Medulla oblongata (tissue), 1 donor: Measurements from ENCODE around the gene NINJ2.
"Not testable (repeated sequence)": the region's sequence is repeated elsewhere in the genome, so short reads cannot be mapped to it uniquely, and the experiment has no call there.

Experiments
- DNase-seq: peaks from one replicate; pipeline ENCODE4 v3.0.0-alpha.2; 2015; ENCODE audit errors: extremely low spot score

The NINJ2 gene

GRCh38 chr12:663293-663871, at the start of gene NINJ2:
Gene NINJ2 (minus strand): TSS chr12:663445. CDS start chr12:663360, 85 bp downstream.
- peak; percentile 57 for DNase-seq

DNA sequence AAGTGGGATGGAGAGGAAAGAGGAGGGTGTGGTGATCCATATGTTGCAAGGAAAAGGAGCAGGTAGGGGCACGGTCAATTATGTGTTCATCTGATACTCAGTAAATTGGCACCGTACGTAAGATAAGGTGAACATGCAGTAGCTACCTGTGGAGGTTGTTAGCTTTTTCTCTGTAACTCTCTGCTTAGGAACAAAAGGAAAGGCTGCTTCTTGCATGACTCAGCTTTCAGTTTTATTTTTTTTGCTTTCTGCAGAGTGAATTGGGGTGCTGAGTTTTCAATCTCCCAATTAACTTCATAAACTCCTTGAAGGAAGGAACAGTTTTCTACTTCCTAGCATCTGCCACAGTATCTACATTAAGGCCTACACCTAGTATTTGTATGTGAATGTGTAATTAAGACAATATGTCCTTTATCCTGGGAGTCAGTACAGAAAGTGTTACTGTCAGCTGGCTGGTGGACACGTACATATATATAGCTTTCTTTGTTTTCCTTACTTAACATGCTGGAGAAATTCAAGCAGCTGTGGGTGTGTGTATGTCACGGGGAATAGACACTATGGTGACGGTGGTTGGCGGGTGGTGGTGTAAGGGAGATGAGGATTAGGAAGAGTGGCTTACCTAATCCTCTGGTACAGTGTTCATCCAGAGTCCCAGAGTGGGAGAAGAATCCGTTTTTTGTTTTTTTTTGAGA, 49.1 kb upstream of the NINJ2 start:
- peak; percentile 72 for DNase-seq

DNA sequence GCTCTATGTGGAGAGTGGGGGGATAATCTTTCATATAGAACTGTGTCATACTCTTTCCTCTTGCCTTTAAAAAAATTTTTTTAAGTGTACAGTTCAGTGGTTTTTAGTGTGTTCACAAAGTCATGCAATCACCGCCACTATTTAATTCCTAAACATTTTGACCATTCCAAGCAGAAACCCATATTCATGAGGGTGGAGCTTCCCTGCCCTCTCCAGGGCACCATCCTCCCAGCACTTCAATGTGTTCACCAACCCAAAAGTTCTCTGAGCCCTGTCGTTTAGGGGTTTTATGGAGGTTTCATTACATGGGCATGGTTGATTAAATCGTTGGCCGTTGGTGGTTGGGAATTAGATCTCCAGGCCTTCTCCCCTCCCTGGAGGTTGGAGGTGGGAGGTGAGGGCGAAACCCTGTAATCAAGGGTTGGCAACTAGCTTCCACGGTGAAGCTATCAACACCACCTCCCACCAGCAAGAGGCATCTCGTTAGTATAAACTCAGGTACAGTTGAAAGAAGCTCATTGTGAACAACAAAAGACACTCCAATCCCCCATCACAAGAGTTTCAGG, 46.3 kb upstream of the NINJ2 start:
- DNase-seq, result no peak

DNA sequence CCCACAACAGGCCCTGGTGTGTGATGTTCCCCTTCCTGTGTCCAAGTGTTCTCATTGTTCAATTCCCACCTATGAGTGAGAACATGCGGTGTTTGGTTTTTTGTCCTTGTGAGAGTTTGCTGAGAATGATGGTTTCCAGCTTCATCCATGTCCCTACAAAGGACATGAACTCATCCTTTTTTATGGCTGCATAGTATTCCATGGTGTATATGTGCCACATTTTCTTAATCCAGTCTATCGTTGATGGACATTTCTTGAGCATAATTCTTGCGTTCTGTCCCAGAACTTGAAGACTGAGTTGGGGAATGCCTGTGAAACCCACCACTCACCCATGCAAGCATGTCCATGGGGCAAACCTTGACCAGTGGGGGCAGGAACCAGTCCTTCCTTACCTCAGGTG, 44.8 kb upstream of the NINJ2 start:
- not testable (repeated sequence) for DNase-seq

DNA sequence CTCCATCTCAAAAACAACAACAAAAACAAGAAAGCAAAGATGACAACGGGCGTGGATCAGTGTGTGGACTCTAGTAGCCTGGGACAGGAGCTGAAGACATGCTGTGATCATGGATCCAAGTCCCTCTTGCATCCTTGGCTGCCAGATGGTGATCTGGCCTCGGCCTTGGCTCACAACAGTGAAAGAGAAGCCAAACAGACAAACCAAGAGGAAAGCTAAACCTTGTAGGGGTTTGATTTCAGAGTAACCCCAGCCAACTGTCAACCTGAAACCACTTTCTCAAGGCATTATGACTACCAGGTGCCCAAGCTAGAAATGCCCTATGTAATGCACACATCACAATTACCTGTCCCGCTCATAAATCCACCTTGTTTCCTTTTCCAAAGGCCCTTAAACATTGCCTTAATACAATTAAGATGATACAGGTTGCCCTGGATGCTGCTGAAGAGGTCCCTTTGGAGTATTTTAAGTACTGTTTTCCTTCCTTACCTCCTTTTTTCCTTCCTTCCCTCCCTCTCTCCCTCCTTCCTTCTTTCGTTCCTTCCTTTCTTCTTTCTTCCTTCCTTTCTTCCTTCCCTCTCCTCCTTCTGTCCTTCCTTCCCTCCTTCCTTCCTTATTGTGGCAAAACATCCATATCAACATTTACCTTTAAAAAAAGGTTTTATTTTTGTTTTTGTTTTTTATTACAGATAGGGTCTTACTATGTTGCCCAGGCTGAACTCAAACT, 41.4 kb upstream of the NINJ2 start:
- no peak for DNase-seq

DNA sequence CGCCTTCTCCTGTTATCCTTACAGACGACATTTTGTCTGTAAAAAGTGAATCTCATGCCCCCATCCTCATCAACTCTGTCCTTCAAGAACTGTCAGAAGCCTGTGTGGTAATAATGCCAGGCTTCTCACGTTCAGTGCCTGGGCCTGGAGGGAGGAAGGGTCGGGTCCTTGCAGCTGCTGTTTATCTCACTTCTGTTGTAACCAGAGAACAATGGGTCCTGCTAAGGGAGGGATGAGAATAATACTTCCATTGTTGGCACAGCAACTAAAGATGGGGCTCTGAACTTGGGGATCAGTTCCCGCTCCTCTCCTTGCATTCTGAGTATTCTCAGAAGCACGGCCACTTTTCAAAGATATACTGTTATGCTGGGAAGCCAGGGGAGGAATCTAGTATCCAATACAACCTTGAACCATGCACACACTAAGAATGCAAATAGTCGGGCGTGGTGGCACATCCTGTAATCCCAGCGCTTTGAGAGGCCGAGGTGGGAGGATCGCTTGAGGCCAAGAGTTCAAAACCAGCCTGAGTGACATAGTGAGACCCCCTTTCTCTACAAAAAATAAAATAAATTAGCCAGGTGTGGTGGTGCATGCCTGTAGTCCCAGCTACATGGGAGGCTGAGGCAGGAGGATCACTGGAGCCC, 38.8 kb upstream of the NINJ2 start:
- DNase-seq, result peak; percentile 92

DNA sequence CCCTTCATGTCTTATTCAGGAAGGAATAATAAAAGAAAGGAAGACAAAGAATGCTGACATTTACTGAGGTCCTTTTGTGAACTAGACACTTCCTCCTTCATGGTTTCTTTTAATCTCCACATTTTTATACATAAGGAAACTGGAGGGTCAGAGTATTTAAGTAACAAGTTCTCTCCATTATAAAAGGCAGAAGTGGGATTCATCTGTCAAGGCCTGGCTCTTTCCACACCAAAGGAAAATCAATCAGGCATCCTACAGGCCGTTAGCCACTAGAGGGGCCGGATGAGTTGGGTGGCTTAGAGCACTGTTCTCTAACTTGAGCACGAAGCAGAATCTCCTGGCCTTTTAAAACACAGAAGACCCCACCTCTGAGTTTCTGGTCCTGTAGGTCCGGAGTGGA, 36.8 kb upstream of the NINJ2 start:
- no peak for DNase-seq

DNA sequence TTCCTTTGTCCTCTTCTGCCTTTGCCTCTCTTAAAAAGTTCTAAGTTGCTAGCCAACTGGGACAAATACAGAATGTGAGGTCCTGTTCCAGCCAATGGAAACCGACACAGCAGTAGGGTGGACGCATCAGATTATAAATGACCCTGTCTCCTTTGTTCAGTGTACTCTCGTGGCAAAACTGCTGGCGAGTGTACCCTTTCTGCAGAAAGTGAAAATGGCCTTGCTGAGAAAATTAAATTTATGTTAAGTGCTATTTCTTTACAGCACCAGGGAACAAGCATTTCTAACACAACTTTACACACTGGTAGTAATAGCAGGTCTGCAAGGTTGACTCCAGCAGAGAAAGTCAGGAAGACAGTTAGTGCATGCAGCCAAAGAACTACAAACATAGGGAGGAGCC, 35.0 kb upstream of the NINJ2 start:
- not testable (repeated sequence) for DNase-seq

- no peak for DNase-seq
Observed at GRCh38 chr12:697481-697880, 34.2 kb upstream of the NINJ2 start.

GRCh38 chr12:694734-695503, 31.7 kb upstream of the NINJ2 start:
- peak; percentile 59 for DNase-seq

DNA sequence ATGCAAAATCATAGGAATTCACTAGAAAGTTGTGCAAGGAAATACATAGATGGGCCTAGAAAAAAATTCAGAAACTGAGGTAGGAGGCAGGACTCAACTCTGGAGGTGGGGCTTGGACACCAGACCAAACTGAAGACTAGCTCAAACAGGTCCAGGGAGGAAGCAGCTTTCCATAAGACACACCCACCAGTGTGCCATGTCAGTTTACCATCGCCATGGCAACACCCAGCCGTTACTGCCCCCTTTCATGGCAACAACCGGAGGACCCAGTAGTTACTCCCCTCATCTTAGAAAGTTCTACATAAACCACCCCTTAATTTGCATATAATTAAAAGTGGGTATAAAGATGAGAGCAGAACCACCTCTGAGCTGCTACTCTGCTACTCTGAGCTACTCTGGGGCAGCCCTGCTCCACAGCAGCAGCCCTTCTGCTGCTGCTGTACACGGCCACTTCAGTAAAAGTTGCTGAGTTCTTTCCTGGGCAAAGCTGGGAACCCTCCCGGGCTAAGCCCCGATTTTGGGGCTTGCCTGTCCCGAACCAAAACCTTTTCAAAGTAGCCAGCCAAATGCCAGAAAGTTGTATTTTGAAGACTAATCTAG, 30.8 kb upstream of the NINJ2 start:
- DNase-seq, result no peak

- DNase-seq, result no peak
Observed at GRCh38 chr12:692274-692673, 29.0 kb upstream of the NINJ2 start.

DNA sequence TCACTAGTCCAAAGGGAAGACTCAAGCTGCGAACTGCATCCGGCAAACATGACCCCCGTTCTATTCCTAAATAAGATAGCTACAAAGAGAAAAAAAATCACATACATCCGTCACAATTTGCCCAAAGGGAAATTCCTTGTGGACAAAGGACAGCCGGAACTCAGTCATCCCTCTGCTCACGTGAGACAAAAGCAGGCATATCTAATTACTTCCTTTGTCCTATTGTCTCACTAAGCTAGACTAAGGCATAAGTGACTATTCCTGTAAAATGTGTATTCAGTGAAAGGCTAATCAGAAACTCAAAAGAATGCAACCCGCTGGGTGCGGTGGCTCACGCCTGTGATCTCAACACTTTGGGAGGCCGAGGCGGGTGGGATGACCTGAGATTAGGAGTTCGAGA, 27.2 kb upstream of the NINJ2 start:
- DNase-seq, result no peak

GRCh38 chr12:685388-685787, 22.1 kb upstream of the NINJ2 start:
- no peak for DNase-seq

DNA sequence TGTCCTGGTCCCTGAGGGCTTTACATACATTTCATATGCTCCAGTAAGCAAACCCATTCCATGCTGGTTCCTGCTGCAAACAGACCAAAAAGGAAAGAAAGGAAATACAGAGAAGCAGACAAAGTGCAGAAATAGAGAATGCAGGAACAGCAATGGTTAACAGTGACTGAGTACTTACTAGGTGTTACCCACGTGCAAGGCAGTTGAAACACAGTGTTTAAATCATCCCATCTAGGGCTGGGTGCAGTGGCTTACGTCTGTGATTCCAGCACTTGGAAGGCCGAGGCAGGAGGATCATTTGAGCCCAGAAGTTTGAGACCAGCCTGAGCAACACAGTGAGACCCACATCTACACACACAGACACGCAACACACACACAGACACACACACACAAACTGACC, 21.2 kb upstream of the NINJ2 start:
- no peak for DNase-seq

GRCh38 chr12:681568-682256, 18.5 kb upstream of the NINJ2 start:
- DNase-seq, result no peak

GRCh38 chr12:678747-679712, 15.8 kb upstream of the NINJ2 start:
- DNase-seq, result no peak

- no peak for DNase-seq
Observed at GRCh38 chr12:675562-675961, 12.3 kb upstream of the NINJ2 start.

DNA sequence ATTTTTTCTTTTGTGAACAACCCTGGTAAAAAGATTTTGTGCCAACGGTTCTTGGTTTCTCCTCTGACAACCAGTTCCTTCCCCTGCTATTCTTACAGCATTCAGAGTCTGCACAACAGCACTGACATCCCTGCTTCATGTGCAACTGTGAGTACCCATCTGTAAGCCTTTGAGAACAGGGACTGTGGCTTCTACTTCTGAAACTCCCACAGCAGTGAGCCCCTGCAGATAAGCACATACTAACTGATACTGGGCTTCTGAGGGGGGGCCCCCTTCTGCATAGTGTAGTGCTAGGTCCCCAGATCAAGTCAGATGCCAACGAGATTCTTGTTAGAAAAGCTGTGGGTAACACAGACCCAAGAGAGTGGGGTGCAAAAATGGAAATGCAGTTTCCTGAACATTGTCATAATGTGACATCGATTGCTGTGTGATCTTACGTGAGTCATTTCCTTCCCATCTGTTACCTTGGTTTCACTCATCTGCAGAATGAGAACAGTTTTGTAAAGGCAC, 11.1 kb upstream of the NINJ2 start:
- no peak for DNase-seq
